ENCODE measurements around the gene ATP8A2.

Gene ATP8A2

GRCh38 chr13:25447396-25447795 lies 75.6 kb downstream of the ATP8A2 start:
- in situ Hi-C loops (cut with MboI; ENCODE audit: low sequenced_read_pairs, unreplicated experiment) = no loop called here
- TF ChIP-seq, protein P1, sequence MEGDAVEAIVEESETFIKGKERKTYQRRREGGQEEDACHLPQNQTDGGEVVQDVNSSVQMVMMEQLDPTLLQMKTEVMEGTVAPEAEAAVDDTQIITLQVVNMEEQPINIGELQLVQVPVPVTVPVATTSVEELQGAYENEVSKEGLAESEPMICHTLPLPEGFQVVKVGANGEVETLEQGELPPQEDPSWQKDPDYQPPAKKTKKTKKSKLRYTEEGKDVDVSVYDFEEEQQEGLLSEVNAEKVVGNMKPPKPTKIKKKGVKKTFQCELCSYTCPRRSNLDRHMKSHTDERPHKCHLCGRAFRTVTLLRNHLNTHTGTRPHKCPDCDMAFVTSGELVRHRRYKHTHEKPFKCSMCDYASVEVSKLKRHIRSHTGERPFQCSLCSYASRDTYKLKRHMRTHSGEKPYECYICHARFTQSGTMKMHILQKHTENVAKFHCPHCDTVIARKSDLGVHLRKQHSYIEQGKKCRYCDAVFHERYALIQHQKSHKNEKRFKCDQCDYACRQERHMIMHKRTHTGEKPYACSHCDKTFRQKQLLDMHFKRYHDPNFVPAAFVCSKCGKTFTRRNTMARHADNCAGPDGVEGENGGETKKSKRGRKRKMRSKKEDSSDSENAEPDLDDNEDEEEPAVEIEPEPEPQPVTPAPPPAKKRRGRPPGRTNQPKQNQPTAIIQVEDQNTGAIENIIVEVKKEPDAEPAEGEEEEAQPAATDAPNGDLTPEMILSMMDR (IDR thresholded peaks at IDR 0.05; ENCODE audit: borderline replicate concordance, control extremely low read depth, extremely low read depth, insufficient read depth, missing control alignments) = no peak
- no peak for DNase-seq (ENCODE audit: low spot score)

GRCh38 chr13:25453850-25454365 lies 82.1 kb downstream of the ATP8A2 start:
- TF ChIP-seq, protein P1 (IDR thresholded peaks at IDR 0.05; ENCODE audit: borderline replicate concordance, control extremely low read depth, extremely low read depth, insufficient read depth, missing control alignments) = no peak
- in situ Hi-C loops (cut with MboI; ENCODE audit: low sequenced_read_pairs, unreplicated experiment) = no loop called here

GRCh38 chr13:25455146-25455545 lies 83.4 kb downstream of the ATP8A2 start:
- DNase-seq (ENCODE audit: low spot score) = no peak
- TF ChIP-seq, protein P1 (IDR thresholded peaks at IDR 0.05; ENCODE audit: borderline replicate concordance, control extremely low read depth, extremely low read depth, insufficient read depth, missing control alignments) = no peak
- in situ Hi-C loops (cut with MboI; ENCODE audit: low sequenced_read_pairs, unreplicated experiment) = no loop called here

More at GRCh38 chr13:25453850-25454365, 82.1 kb downstream of the ATP8A2 start:
- DNase-seq (ENCODE audit: low spot score) = no peak

DNA sequence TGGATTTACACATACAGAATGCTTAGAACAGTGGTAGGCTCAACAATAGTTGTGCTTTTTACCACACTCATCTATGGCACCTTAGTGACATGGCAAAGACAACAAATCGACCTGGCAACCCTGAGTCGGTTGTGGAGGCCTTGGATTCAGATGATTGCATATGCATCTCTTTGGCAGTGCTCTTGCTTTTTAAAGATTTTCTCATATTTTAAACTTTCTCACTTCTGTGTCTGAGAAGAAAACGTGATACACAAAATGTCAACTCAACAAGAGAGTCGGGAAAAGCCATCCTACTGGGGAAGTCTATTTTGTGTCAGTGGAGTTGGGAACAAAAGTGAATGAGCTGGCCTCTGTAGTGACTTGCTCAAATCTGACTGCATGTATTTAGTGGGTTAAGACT lies 85.8 kb downstream of the ATP8A2 start:
- DNase-seq (ENCODE audit: low spot score) = no peak
- TF ChIP-seq, protein P1 (IDR thresholded peaks at IDR 0.05; ENCODE audit: borderline replicate concordance, control extremely low read depth, extremely low read depth, insufficient read depth, missing control alignments) = no peak
- in situ Hi-C loops (cut with MboI; ENCODE audit: low sequenced_read_pairs, unreplicated experiment) = no loop called here

DNA sequence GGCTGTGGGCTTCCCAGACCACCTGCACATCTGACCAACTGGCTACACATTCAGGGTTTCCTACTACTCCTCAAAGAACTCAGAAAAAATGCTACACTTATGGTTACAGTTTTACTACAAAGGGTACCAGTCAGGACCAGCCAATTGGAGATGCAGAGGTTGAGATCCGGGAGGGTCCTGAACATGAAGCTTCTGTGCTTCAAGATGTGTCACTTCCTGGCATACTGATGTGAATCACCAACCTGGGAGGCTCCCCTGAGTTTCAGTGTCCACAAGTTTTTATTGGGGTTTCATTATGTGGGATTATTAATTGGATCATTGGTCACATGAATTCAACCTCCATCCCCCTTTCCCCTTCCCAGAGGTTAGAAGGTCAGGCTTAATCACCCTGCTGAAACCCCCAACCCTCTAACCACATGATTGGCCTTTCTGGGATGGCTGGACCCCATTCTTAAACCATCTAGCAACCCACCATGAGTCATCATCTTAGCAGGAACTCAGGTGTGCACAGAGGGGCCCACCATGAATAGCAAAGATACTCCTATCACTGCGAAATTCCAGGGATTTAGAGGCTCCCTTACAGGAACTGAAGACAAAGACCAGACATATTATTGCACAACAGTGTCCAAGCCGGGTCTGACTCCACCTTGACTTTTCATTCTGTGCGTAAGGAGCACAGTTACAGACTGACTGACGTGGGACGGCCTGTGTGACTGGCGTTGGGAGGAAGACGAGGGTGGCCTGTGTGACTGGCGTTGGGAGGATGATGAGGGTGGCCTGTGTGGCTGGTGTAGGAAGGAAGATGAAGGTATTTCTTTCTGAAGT lies 90.7 kb downstream of the ATP8A2 start:
- TF ChIP-seq, protein P1 (IDR thresholded peaks at IDR 0.05; ENCODE audit: borderline replicate concordance, control extremely low read depth, extremely low read depth, insufficient read depth, missing control alignments) = no peak
- in situ Hi-C loops (cut with MboI; ENCODE audit: low sequenced_read_pairs, unreplicated experiment) = no loop called here

GRCh38 chr13:25463496-25463895 lies 91.7 kb downstream of the ATP8A2 start:
- no peak for DNase-seq (ENCODE audit: low spot score)
- TF ChIP-seq, protein P1 (IDR thresholded peaks at IDR 0.05; ENCODE audit: borderline replicate concordance, control extremely low read depth, extremely low read depth, insufficient read depth, missing control alignments) = no peak
- in situ Hi-C loops (cut with MboI; ENCODE audit: low sequenced_read_pairs, unreplicated experiment) = no loop called here

More for the DNA sequence above, 90.7 kb downstream of the ATP8A2 start:
- DNase-seq (ENCODE audit: low spot score) = no peak
